NCI-H2107 treated with DMSO at 0.1 percent for 48 hours (cell line): ENCODE measurements around the gene LRG1.

Experiments
- DNase-seq: peaks from one replicate; lab custom pipeline; 2025; ENCODE audit not compliant: unreplicated experiment; lab: John Stamatoyannopoulos, UW

The LRG1 gene

DNA sequence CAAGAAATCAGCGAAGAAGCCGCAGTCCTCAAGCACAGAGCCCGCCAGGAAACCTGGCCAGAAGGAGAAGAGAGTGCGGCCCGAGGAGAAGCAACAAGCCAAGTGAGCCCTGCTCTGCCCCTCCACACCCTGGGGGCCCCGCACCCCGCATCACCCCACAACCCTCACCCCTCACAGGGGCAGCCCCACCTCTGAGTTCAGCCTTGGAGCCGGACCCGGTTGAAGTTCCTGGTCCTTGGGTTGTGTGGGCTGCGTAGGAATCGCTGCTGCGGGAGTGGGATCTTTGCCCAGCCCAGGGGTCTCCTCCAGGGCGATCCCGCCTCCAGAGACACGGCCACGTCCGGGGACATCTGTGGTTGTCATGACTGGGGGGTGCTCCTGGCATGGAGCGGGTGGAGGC, 43.5 kb downstream of the LRG1 start:
- no peak for DNase-seq

- DNase-seq = no peak
Observed at GRCh38 chr19:4495471-4495870, 44.4 kb downstream of the LRG1 start.

DNA sequence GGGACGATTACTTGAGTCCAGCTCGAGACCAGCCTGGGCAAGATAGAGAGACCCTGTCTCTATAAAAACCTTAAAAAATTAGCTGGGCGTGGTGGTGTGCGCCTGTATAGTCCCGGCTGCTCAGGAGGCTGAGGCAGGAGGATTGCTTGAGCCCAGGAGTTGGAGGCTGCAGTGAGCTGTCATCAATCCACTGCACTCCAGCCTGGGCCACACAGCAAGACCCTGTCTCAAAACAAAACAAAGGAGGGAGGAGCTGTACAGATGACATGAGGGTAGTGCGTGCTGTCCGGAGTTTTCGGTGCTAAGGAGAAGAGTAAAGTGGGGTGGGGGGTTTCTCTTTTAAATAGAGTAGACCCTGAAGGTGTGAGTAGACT, 45.2 kb downstream of the LRG1 start:
- DNase-seq = no peak

DNA sequence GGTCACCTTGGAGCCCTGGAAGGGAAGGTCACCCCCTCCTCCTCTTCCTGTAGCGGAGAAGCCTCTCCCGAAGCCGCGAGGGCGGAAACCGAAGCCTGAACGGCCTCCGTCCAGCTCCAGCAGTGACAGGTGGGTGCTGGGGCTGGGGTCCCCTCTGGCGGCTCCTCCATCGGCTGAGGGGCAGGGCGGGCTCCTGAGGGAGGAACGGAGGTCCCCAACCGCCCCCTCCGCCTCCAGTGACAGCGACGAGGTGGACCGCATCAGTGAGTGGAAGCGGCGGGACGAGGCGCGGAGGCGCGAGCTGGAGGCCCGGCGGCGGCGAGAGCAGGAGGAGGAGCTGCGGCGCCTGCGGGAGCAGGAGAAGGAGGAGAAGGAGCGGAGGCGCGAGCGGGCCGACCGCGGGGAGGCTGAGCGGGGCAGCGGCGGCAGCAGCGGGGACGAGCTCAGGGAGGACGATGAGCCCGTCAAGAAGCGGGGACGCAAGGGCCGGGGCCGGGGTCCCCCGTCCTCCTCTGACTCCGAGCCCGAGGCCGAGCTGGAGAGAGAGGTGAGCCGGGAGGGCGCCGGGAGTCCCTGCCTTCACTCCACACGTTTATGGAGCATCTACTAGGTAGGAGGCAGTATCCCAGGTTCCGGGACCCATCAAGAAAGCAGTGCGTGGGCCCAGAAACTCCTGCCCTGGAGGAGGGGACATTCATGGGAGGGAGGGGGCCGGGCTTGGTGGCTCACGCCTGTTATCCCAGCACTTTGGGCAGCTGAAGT, 45.7 kb downstream of the LRG1 start:
- DNase-seq = no peak

DNA sequence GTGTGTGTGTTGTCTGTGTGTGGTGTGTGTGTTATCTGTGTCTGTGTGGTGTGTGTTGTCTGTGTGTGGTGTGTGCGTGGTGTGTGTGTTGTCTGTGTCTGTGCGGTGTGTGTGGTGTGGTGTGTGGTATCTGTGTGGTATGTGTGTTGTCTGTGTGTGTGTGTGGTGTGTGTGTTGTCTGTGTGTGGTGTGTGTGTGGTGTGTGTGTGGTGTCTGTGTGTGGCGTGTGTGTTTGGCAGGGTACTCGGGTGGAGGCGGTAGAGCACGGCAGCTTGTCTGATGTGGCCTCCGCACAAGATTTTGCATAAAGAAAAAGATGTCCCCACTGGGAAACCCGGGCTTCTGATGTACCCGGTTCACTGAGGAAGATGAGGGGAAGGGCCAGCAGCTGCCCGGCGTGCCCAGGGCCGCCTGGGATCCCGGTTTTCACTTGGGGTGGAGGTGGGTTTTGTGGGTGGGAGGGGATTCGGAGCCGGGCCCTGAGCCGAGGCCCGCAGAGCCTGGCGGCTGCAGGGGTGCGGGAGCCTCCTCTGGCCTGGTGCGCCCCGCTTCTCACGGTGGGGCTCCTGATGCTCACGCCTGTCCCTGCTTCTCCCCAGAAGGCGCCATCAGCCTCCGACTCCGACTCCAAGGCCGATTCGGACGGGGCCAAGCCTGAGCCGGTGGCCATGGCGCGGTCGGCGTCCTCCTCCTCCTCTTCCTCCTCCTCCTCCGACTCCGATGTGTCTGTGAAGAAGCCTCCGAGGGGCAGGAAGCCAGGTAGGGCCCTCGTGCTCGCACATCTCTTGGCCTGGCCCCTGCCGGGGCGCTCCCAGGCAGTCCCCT, 46.5 kb downstream of the LRG1 start:
- no peak for DNase-seq

DNA sequence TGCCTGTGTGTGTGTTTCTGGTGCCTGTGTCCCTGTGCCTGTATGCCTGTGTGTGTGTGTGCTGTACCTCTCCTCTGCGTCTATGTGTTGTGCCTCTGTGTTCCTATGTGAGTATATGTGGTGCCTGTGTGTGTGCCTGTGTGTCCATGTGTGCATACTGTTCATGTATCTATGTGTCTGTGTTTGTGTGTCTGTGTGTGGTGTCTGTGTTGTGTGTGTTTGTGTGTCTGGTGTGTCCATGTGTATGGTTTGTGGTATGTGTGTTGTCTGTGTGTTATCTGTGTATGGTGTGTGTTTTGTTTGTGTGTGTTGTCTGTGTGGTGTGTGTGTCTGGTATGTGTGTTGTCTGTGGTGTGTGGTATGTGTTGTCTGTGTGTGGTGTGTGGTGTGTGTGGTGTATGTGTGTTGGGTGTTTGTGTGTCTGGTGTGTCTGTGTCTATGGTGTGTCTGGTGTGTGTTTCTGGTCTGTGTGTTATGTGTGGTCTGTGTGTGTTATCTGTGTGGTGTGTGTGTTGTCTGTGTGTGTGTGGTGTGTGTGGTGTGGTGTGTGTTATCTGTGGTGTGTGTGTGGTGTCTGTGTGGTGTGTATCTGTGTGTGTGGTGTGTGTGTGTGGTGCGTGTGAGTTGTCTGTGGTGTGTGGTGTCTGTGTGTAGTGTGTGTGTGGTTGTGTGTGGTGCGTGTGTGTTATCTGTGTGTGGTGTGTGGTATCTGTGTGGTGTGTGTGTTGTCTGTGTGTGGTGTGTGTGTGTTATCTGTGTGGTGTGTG, 47.3 kb downstream of the LRG1 start:
- DNase-seq = no peak

DNA sequence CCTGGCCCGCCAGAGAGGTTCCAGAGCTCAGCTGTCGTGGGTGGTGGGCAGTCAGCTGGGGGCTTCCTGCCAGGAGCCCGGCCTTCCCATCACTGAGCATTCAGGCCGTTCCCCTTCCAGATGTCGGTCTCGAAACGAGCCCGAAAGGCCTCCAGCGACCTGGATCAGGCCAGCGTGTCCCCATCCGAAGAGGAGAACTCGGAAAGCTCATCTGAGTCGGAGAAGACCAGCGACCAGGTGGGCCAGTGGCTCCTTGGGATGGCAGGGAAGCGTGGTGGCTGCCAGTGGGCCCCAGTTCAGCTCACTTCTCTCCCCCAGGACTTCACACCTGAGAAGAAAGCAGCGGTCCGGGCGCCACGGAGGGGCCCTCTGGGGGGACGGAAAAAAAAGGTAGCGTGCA, 48.4 kb downstream of the LRG1 start:
- no peak for DNase-seq

DNA sequence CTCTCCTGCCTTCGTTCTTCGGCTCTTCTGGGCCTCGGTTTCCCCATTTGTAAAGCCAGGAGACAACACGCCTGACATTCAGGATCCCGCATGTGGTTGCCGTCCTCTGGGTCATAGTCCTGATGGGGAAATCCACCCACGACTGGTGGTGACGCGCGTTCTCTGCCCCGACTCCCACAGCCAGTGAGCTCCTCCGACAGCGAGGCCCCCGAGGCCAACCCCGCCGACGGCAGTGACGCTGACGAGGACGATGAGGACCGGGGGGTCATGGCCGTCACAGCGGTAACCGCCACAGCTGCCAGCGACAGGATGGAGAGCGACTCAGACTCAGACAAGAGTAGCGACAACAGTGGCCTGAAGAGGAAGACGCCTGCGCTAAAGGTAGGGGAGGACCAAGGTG, 51.3 kb downstream of the LRG1 start:
- no peak for DNase-seq

DNA sequence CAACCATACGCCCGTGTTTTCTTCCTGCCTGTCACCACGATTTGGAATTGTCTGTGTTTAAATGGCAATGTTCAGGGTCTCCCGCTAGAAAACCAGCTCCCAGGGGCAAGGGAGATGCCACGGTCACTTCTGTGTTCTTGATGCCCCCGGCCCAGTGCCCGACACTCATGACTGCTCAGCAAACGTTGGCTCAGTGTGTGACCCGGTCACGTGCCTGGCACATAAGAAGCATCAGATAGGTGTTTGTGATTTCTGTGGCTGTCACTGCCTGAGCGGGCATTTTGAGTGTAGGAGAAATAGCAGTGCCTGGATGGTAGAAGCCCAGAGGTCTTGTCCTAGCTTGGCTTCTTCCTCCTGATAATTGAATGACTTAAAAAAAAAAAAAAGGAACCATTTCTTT, 52.3 kb downstream of the LRG1 start:
- DNase-seq = no peak
